Measurements from ENCODE around the gene LGR4.

DNA sequence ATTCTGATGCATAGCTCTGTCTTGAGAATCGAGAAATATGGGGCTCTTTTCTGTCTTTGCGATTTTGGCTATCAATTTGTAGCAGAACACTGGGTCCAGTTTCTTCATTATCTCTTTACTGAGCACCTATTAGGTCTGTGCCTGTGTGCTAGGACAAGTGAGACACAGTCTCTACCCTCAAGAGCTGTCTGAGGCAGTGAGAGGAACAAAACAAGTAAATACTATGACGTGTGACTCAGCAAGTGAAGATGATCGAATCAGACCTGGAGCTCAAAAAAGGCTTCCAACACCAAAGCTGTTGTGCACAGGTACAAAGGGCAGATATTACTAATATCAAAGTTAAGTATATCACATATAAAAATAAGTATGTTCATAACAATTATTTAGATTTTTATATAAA is 52.4 kb downstream of the LGR4 start:
- no peak for TF ChIP-seq POLR2A (IDR thresholded peaks at IDR 0.05; ENCODE audit: low read depth, low read length)
- TF ChIP-seq, protein P1, sequence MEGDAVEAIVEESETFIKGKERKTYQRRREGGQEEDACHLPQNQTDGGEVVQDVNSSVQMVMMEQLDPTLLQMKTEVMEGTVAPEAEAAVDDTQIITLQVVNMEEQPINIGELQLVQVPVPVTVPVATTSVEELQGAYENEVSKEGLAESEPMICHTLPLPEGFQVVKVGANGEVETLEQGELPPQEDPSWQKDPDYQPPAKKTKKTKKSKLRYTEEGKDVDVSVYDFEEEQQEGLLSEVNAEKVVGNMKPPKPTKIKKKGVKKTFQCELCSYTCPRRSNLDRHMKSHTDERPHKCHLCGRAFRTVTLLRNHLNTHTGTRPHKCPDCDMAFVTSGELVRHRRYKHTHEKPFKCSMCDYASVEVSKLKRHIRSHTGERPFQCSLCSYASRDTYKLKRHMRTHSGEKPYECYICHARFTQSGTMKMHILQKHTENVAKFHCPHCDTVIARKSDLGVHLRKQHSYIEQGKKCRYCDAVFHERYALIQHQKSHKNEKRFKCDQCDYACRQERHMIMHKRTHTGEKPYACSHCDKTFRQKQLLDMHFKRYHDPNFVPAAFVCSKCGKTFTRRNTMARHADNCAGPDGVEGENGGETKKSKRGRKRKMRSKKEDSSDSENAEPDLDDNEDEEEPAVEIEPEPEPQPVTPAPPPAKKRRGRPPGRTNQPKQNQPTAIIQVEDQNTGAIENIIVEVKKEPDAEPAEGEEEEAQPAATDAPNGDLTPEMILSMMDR (conservative IDR thresholded peaks at IDR 0.05; ENCODE audit: low read depth, low read length), result no peak
- TF ChIP-seq, protein P2, sequence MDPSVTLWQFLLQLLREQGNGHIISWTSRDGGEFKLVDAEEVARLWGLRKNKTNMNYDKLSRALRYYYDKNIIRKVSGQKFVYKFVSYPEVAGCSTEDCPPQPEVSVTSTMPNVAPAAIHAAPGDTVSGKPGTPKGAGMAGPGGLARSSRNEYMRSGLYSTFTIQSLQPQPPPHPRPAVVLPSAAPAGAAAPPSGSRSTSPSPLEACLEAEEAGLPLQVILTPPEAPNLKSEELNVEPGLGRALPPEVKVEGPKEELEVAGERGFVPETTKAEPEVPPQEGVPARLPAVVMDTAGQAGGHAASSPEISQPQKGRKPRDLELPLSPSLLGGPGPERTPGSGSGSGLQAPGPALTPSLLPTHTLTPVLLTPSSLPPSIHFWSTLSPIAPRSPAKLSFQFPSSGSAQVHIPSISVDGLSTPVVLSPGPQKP (IDR thresholded peaks at IDR 0.05; ENCODE audit: borderline replicate concordance, low read depth, low read length), result no peak
- no peak for TF ChIP-seq CEBPB (IDR thresholded peaks at IDR 0.05; ENCODE audit: low read depth, low read length)
- no peak for TF ChIP-seq RAD21 (IDR thresholded peaks at IDR 0.05; ENCODE audit: low read length)
- TF ChIP-seq BHLHE40 (IDR thresholded peaks at IDR 0.05; ENCODE audit: low read depth, low read length), result no peak
- no peak for TF ChIP-seq RCOR1 (IDR thresholded peaks at IDR 0.05; ENCODE audit: insufficient replicate concordance, low read length)
- no peak for TF ChIP-seq MXI1 (IDR thresholded peaks at IDR 0.05; ENCODE audit: borderline replicate concordance, low read depth, low read length)
- no peak for TF ChIP-seq RFX5 (IDR thresholded peaks at IDR 0.05; ENCODE audit: low read depth, low read length)
- no peak for TF ChIP-seq MAFK (IDR thresholded peaks at IDR 0.05; ENCODE audit: low read depth, low read length)
- TF ChIP-seq SMC3 (IDR thresholded peaks at IDR 0.05; ENCODE audit: low read depth, low read length), result no peak
- TF ChIP-seq, protein P3, sequence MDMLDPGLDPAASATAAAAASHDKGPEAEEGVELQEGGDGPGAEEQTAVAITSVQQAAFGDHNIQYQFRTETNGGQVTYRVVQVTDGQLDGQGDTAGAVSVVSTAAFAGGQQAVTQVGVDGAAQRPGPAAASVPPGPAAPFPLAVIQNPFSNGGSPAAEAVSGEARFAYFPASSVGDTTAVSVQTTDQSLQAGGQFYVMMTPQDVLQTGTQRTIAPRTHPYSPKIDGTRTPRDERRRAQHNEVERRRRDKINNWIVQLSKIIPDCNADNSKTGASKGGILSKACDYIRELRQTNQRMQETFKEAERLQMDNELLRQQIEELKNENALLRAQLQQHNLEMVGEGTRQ (IDR thresholded peaks at IDR 0.05; ENCODE audit: low read depth, low read length), result no peak
- TF ChIP-seq CHD1 (IDR thresholded peaks at IDR 0.05; ENCODE audit: low read depth, low read length), result no peak

Data from IMR-90 (cell line).